ENCODE results near the gene CEP104.
A peak's percentile ranks its signal among the peaks of the same experiment; 100 is the strongest.
"Not testable (repeated sequence)": the region's sequence is repeated elsewhere in the genome, so short reads cannot be mapped to it uniquely, and the experiment has no call there.

Gene CEP104

DNA sequence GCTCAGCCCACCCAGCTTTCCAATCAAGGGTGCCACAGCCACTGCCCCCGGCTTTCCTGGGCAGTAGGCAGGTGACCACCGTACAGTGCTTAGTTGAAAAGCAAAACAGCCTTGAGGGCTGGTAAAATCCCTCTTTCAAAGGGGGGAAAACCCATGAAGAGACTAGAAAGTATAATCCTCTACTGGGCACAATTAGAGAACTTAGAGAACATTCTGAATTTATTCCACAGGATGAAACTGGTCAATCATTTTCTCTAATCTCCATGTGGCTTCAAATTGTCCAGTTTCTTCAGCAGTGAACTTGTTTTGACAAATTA, 45.5 kb downstream of the CEP104 start:
- H3K4me3 ChIP-seq (ENCODE audit: control insufficient read depth, low read depth, low read length), result no peak overlapping the region; the same call in 1 of the 2 replicates
- no peak for DNase-seq (ENCODE audit: low read depth)
- TF ChIP-seq, protein P1, sequence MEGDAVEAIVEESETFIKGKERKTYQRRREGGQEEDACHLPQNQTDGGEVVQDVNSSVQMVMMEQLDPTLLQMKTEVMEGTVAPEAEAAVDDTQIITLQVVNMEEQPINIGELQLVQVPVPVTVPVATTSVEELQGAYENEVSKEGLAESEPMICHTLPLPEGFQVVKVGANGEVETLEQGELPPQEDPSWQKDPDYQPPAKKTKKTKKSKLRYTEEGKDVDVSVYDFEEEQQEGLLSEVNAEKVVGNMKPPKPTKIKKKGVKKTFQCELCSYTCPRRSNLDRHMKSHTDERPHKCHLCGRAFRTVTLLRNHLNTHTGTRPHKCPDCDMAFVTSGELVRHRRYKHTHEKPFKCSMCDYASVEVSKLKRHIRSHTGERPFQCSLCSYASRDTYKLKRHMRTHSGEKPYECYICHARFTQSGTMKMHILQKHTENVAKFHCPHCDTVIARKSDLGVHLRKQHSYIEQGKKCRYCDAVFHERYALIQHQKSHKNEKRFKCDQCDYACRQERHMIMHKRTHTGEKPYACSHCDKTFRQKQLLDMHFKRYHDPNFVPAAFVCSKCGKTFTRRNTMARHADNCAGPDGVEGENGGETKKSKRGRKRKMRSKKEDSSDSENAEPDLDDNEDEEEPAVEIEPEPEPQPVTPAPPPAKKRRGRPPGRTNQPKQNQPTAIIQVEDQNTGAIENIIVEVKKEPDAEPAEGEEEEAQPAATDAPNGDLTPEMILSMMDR (IDR thresholded peaks at IDR 0.05; ENCODE audit: control insufficient read depth, insufficient read depth, low read depth, low read length, missing control alignments), result no peak

- not testable (repeated sequence) for H3K4me3 ChIP-seq (ENCODE audit: control insufficient read depth, low read depth, low read length); DNase-seq (ENCODE audit: low read depth)
Observed at GRCh38 chr1:3810149-3810761, 46.8 kb downstream of the CEP104 start.

- DNase-seq (ENCODE audit: low read depth), result no peak
- H3K4me3 ChIP-seq (ENCODE audit: control insufficient read depth, low read depth, low read length), result no peak overlapping the region
- TF ChIP-seq, protein P1 (IDR thresholded peaks at IDR 0.05; ENCODE audit: control insufficient read depth, insufficient read depth, low read depth, low read length, missing control alignments), result no peak
Observed at GRCh38 chr1:3809680-3810079, 47.3 kb downstream of the CEP104 start.

DNA sequence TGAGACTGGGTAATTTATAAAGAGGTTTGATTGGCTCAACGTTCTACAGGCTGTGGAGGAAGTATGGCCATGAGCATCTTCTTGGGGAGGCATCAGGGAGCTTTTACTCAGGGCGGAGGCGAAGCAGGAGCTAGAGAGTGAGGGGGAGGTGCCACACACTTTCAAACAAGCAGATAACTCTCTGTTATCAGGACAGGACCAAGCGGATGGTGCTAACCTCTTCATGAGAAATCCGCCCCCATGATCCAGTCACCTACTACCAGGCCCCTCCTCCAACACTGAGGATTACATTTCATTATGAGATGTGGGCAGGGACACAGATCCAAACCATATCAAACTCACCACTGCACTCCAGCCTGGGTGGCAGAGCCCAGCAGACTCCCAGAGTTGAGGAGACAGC, 49.2 kb downstream of the CEP104 start:
- no peak overlapping the region for H3K4me3 ChIP-seq (ENCODE audit: control insufficient read depth, low read depth, low read length)
- TF ChIP-seq, protein P1 (IDR thresholded peaks at IDR 0.05; ENCODE audit: control insufficient read depth, insufficient read depth, low read depth, low read length, missing control alignments), result no peak
- no peak for DNase-seq (ENCODE audit: low read depth)

DNA sequence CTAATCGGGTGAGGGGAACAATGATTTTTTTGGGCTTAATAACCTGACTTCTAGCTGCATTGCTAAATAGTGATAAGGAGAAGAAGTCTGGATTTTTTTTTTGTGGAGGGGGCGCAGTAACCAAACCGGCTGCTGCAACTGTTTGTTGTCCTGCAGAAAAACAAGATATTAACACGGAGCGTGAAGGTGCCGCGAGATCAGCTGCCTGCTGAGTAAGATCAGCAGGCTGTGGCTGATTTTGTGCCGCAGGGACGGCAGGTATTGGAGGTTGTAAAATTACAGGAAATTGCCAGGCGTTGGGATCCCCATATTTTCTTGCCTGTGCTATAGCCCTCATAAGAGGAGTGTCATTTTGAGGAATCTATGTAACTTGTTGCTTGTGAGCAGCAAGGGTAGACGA, 52.0 kb downstream of the CEP104 start:
- no peak for DNase-seq (ENCODE audit: low read depth)
- H3K4me3 ChIP-seq (ENCODE audit: control insufficient read depth, low read depth, low read length), result no peak overlapping the region
- TF ChIP-seq, protein P1 (IDR thresholded peaks at IDR 0.05; ENCODE audit: control insufficient read depth, insufficient read depth, low read depth, low read length, missing control alignments), result no peak

- H3K4me3 ChIP-seq (ENCODE audit: control insufficient read depth, low read depth, low read length), result peak overlapping the region; percentile 33
- DNase-seq (ENCODE audit: low read depth), result not testable (repeated sequence)
Observed at GRCh38 chr1:3804627-3804944, 52.4 kb downstream of the CEP104 start.

- TF ChIP-seq, protein P1 (IDR thresholded peaks at IDR 0.05; ENCODE audit: control insufficient read depth, insufficient read depth, low read depth, low read length, missing control alignments), result no peak
- peak; percentile 18 for DNase-seq (ENCODE audit: low read depth)
- peak overlapping the region; percentile 33 for H3K4me3 ChIP-seq (ENCODE audit: control insufficient read depth, low read depth, low read length)
Observed at GRCh38 chr1:3803905-3804626, 52.9 kb downstream of the CEP104 start.

DNA sequence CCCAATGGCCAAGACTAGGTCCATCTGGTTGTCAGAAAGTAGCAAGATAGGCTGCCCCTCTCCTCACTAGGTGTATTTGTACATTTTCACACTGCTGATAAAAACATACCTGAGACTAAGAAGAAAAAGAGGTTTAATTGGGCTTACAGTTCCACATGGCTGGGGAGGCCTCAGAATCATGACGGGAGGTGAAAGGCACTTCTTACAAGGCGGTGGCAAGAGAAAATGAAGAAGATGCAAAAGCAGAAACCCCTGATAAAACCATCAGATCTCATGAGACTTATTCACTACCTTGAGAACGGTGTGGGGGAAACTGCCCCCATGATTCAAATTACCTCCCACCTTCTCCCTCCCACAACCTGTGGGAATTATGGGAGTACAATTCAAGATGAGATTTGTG, 56.2 kb downstream of the CEP104 start:
- DNase-seq (ENCODE audit: low read depth); H3K4me3 ChIP-seq (ENCODE audit: control insufficient read depth, low read depth, low read length): not testable (repeated sequence)
